ENCODE results near the gene PALM. TPM values are rescaled to one million over a fixed set of nuclear protein-coding genes. Genes with fewer than 3 reads are reported as not detected.

PALM gene
- polyA plus RNA-seq, 1 donor = 29.2 TPM

DNA sequence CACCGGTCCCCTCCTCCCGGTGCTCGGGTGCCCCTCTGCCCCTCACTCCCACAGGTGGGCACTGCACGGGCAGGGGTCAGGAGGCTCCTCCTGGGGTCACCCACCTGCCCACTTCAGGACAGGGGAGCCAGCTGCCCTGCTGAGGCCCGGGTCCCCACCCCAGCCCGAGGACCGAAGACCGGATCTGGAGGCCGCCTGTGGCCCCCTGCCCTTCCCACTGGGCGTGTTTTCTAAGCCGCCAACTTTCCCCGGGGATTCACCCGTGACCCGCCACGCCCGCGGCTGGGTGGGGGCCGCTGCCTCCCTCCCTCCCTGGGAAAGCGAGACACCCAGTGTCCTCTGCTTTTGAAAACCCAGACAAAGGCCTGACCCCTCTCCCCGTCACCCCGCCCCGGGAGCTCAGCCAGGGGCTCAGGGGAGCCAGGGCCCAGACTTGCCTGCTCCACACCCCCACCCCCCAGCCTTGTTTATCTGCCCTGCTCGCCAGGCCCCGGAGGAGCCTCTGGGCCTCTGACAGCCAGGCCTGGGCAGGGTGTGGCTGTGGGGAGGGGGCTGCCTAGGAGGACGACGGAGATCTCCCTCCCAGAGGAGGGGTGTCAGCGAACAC, 1.3 kb downstream of the PALM start:
- peak overlapping the region; percentile 17 for H3K27ac ChIP-seq (ENCODE audit: low read length)

DNA sequence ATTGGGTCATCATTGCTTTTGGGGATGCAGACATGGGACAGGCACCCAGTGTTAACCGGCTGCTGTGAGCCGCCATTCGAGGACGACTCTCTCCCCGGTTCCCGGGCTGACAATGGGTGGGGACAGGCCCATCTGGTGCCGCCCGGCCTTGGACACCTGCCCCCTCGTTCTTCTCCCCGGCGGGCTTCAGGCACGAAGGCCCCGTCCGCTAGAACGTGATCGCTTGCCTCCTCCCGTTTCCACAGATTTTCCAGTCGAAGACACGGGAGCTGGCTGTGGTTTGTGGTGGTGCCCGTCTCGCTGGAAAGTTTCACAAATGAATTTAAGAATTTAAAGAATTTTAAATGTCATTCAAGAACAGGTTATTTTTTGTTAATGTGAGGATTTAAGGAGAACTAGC, 2.0 kb downstream of the PALM start:
- no peaks in the 10 kb centered on the region for H3K27me3 ChIP-seq (ENCODE audit: control insufficient read depth, insufficient read depth, low read length)
- no peak overlapping the region for H3K4me3 ChIP-seq (ENCODE audit: low read length)
- H3K36me3 ChIP-seq (ENCODE audit: control insufficient read depth, insufficient read depth, low read length) = peaks cover 3% of the 10 kb centered on the region
- H3K9me3 ChIP-seq (ENCODE audit: control insufficient read depth, low read depth, low read length) = peaks cover 8% of the 10 kb centered on the region
- WGBS (ENCODE audit: insufficient coverage, low lambda C conversion rate) = no CpG with 5 or more reads among the region's 21 CpGs
- H3K4me1 ChIP-seq (ENCODE audit: control insufficient read depth, insufficient read depth, low read length) = peaks cover 17% of the 10 kb centered on the region
- no peak overlapping the region for H3K27ac ChIP-seq (ENCODE audit: low read length)
- DNase-seq = no peak

More for the DNA sequence above, 1.3 kb downstream of the PALM start:
- DNase-seq = peak in 1 of 2 donors; percentile 50
- WGBS (ENCODE audit: insufficient coverage, low lambda C conversion rate) = no CpG with 5 or more reads among the region's 27 CpGs
- H3K36me3 ChIP-seq (ENCODE audit: control insufficient read depth, insufficient read depth, low read length) = no peaks in the 10 kb centered on the region
- H3K27me3 ChIP-seq (ENCODE audit: control insufficient read depth, insufficient read depth, low read length) = no peaks in the 10 kb centered on the region
- peak overlapping the region; percentile 58 for H3K4me3 ChIP-seq (ENCODE audit: low read length)
- H3K9me3 ChIP-seq (ENCODE audit: control insufficient read depth, low read depth, low read length) = peaks cover 4% of the 10 kb centered on the region
- H3K4me1 ChIP-seq (ENCODE audit: control insufficient read depth, insufficient read depth, low read length) = peaks cover 17% of the 10 kb centered on the region

DNA sequence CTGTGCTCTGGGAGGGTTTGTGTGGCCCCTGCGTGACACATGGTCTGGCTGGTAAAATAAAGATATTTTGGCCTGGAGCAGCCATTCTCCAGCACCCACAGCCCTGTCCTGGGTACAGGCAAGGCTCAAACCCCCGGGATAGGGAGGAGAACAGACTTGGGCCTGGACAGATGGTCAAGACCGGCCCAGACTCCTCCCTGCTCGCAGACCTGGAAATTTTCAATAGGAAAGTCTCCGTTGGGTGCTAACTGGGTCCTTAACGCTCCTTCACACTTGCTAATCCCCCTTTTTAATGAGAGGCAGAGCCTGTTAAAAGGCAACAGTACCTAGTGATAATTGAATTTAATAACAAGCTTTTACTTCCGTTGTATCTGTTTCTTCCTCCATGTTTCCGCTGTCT, 2.5 kb downstream of the PALM start:
- Histone ChIP-seq H3K27ac (ENCODE audit: low read length) (no peak overlapping the region), H3K27me3 (ENCODE audit: control insufficient read depth, insufficient read depth, low read length) (no peaks in the 10 kb centered on the region)

DNA sequence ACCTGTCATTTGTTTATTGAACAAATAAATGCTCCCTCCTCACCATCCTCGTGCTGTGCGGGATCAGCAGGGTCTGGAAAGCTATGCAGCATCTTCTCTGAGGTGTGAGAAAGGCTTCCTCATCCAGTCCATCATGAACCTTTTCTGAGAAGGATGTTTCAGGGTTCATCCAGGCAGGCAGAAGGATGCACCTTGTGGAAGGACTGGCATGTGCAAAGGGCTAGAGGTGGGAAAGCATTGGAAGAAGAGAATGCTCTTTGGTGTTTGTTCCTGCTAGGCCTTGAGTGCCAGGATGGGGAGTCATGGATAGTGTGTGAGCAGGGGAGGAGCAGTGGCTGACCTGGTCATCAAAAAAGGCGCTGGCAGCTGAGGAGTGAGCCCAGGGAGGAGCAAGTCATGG, 6.6 kb downstream of the PALM start:
- no CpG with 5 or more reads among the region's 3 CpGs for WGBS (ENCODE audit: insufficient coverage, low lambda C conversion rate)
- Histone ChIP-seq H3K4me3 (ENCODE audit: low read length) (no peak overlapping the region), H3K27ac (ENCODE audit: low read length) (no peak overlapping the region), H3K4me1 (ENCODE audit: control insufficient read depth, insufficient read depth, low read length) (peaks cover 16% of the 10 kb centered on the region), H3K9me3 (ENCODE audit: control insufficient read depth, low read depth, low read length) (peaks cover 11% of the 10 kb centered on the region), H3K27me3 (ENCODE audit: control insufficient read depth, insufficient read depth, low read length) (peaks cover 9% of the 10 kb centered on the region), H3K36me3 (ENCODE audit: control insufficient read depth, insufficient read depth, low read length) (peaks cover 3% of the 10 kb centered on the region)
- DNase-seq = no peak

More for the DNA sequence above, 2.5 kb downstream of the PALM start:
- Histone ChIP-seq H3K4me3 (ENCODE audit: low read length) (no peak overlapping the region), H3K4me1 (ENCODE audit: control insufficient read depth, insufficient read depth, low read length) (peaks cover 17% of the 10 kb centered on the region), H3K36me3 (ENCODE audit: control insufficient read depth, insufficient read depth, low read length) (peaks cover 3% of the 10 kb centered on the region), H3K9me3 (ENCODE audit: control insufficient read depth, low read depth, low read length) (peaks cover 10% of the 10 kb centered on the region)
- DNase-seq = no peak
- 100% methylated on average over 2 of the region's 8 CpGs for WGBS (ENCODE audit: insufficient coverage, low lambda C conversion rate)

DNA sequence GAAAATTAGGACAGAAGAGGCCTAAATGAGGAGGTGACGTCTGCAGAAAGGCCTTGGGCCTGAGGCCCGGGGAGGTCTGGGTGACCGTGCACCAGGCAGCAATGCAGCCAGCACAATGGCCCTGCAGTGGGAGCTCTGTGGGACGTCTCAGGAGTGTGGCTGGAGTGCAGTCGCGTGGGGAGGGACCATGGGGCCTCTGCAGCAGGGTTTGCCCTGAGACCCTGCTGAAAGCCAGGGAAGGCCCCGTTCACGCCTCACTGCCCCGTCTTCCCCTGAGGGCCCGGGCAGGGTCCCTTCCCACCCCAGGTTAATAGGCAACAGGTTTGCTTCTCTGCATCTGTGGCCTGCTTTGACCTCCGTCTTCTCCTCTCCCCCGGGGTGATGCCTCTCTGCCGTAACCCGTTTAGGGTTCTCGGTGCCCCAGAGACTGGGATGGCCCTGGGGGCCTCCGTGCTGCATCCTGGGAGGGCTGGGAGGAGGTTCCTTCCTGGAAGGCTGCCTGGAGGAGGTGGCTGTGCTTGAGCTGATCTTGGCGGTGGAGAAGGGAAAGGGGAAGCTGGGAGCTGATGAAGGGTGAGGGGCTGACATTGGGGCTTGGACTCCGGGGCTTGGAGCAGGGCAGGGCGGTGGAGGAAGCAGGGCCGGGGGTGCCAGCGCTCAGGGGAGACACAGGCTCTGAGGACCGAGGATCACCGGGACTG, 9.7 kb downstream of the PALM start:
- Histone ChIP-seq H3K36me3 (ENCODE audit: control insufficient read depth, insufficient read depth, low read length) (peaks cover 3% of the 10 kb centered on the region), H3K27me3 (ENCODE audit: control insufficient read depth, insufficient read depth, low read length) (peaks cover 13% of the 10 kb centered on the region), H3K9me3 (ENCODE audit: control insufficient read depth, low read depth, low read length) (peaks cover 11% of the 10 kb centered on the region), H3K4me3 (ENCODE audit: low read length) (no peak overlapping the region), H3K27ac (ENCODE audit: low read length) (no peak overlapping the region), H3K4me1 (ENCODE audit: control insufficient read depth, insufficient read depth, low read length) (peaks cover 20% of the 10 kb centered on the region)
- no CpG with 5 or more reads among the region's 23 CpGs for WGBS (ENCODE audit: insufficient coverage, low lambda C conversion rate)
- DNase-seq = no peak

DNA sequence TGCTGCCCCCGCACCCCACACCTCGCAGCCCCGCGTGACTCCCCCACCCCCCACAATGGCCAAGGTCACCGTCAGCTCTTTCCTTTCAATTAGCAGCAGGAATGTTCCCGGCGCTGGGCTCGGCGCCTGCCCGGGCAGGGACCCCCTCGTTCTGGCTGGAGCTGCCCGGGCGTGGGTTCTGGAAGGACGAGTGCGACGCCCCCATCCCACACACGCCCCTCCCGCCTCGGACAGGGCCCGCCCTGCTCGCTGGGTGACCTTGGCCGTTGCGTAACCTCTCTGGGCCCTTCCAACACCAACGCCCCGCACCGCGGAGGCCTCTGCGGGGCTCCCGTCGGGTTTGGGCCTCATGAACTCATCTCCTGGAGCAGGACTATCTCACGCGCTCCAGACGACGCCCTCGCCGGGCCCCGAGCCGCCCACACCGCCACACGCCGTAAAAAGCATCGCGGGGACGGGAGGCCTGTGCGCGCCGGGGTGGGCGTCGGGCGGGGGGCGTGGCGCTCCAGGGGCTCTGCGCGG, 10.3 kb downstream of the PALM start:
- H3K4me1 ChIP-seq (ENCODE audit: control insufficient read depth, insufficient read depth, low read length) = peaks cover 20% of the 10 kb centered on the region
- H3K9me3 ChIP-seq (ENCODE audit: control insufficient read depth, low read depth, low read length) = peaks cover 11% of the 10 kb centered on the region
- H3K36me3 ChIP-seq (ENCODE audit: control insufficient read depth, insufficient read depth, low read length) = peaks cover 3% of the 10 kb centered on the region
- peak; percentile 51 to 71 for DNase-seq
- H3K27me3 ChIP-seq (ENCODE audit: control insufficient read depth, insufficient read depth, low read length) = peaks cover 13% of the 10 kb centered on the region
- no peak overlapping the region for H3K4me3 ChIP-seq (ENCODE audit: low read length)
- WGBS (ENCODE audit: insufficient coverage, low lambda C conversion rate) = no CpG with 5 or more reads among the region's 54 CpGs
- no peak overlapping the region for H3K27ac ChIP-seq (ENCODE audit: low read length)

DNA sequence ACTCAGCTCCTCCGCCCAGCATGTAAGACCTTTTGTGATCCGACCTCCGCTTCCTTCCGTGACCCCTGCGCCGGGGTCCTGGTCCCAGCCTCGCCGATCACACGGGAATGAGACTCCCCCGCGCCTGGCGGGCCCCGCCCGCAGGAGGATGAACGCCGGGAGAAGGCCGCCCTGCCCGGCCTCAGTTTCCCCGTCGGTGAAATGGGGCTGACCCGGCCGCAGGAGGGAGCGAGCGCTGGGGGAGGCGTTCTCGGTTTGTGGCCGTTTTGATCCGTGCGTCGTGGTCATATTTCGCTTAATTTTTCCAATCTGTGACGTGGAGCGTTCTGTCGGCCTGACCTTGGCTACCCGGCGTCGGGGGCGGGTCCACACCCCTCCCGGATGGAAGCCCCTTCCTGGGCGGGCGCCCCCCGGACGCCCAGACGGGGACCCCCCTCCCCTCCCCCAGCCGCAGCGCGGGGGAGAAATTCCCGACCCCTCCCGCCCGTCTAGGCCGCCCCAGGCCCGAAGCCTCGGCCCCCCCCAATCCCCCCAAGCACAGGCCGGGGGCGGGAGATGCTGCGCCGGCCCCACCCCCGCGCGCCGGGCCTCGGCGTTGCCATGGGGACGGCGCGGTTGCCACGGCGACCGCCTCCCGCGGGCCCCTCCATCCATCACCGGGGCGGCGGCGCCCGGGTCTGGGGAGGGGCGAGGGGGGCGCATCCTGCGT, 11.1 kb downstream of the PALM start:
- H3K27ac ChIP-seq (ENCODE audit: low read length) = no peak overlapping the region
- H3K36me3 ChIP-seq (ENCODE audit: control insufficient read depth, insufficient read depth, low read length) = peaks cover 3% of the 10 kb centered on the region
- H3K4me1 ChIP-seq (ENCODE audit: control insufficient read depth, insufficient read depth, low read length) = peaks cover 20% of the 10 kb centered on the region
- H3K9me3 ChIP-seq (ENCODE audit: control insufficient read depth, low read depth, low read length) = peaks cover 11% of the 10 kb centered on the region
- peak overlapping the region; percentile 4 for H3K4me3 ChIP-seq (ENCODE audit: low read length)
- no CpG with 5 or more reads among the region's 79 CpGs for WGBS (ENCODE audit: insufficient coverage, low lambda C conversion rate)
- H3K27me3 ChIP-seq (ENCODE audit: control insufficient read depth, insufficient read depth, low read length) = peaks cover 13% of the 10 kb centered on the region
- no peak for DNase-seq

DNA sequence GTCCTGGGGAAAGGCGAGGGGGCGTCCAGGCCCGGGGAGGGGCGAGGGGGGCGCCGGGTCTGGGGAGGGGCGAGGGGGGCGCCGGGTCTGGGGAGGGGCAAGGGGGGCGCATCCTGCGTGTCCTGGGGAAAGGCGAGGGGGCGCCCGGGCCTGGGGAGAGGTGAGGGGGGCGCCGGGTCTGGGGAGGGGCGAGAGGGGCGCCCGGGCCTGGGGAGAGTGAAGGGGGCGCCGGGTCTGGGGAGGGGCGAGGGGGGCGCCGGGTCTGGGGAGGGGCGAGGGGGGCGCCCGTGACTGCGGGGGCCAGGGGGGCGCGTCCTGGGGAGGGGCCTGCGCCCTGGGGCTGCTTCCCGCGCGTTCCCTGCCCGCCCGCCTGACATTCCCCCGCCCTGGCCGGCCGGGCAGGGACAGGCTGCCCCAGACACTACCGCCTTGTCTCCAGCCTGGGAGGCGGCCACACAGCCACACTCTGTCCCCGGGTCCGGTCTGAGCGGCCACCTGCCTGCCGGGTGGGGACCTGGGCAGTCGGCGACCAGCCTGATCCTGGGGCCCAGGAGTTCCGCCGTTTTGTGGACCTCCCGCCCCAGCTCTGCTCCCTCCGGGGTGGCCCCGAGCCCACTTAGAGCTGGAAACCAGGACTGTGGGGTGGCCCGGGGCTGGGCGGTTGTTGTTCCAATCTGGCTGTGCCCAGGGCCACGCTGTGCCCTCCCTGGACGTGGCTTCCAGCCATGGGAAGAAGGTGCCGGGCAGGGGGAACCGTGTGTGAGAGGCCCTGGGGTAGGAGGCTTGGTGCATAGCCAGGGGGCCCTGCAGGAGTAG, 11.8 kb downstream of the PALM start:
- no CpG with 5 or more reads among the region's 58 CpGs for WGBS (ENCODE audit: insufficient coverage, low lambda C conversion rate)
- Histone ChIP-seq H3K27ac (ENCODE audit: low read length) (no peak overlapping the region), H3K27me3 (ENCODE audit: control insufficient read depth, insufficient read depth, low read length) (peaks cover 13% of the 10 kb centered on the region), H3K36me3 (ENCODE audit: control insufficient read depth, insufficient read depth, low read length) (no peaks in the 10 kb centered on the region), H3K9me3 (ENCODE audit: control insufficient read depth, low read depth, low read length) (peaks cover 10% of the 10 kb centered on the region), H3K4me1 (ENCODE audit: control insufficient read depth, insufficient read depth, low read length) (peaks cover 20% of the 10 kb centered on the region), H3K4me3 (ENCODE audit: low read length) (no peak overlapping the region)
- no peak for DNase-seq

DNA sequence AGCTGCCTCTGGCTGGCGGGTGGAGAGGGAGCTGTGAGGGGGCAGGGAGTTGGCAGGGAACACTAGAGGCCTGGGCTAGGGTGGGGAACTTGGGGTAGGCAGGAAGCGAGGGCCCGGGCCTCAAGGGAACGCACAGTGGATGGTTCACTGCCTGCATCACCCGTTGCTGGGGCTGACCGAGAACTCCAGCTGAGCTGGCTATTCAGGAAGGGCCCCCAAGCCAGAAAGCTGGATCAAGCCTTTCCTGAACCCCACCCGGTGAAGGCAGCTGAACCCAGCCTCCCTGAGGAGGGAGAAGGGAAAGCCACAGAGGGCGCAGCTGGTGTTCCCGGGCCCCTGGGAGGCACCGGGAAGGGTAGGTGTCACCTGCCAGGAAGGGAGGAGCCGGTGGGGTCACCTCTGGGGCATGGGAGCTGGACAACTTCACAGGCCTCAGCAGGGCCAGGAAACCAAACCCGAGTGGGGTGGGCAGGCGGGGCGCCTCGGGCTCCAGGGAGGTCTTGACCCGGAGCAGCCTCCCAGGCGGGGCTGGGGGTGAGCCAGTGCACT, 13.9 kb downstream of the PALM start:
- no peak overlapping the region for H3K27ac ChIP-seq (ENCODE audit: low read length)
- H3K4me3 ChIP-seq (ENCODE audit: low read length) = no peak overlapping the region
- no CpG with 5 or more reads among the region's 17 CpGs for whole genome bisulfite sequencing (ENCODE audit: insufficient coverage, low lambda C conversion rate)
- H3K27me3 ChIP-seq (ENCODE audit: control insufficient read depth, insufficient read depth, low read length) = peaks cover 13% of the 10 kb centered on the region
- peaks cover 3% of the 10 kb centered on the region for H3K36me3 ChIP-seq (ENCODE audit: control insufficient read depth, insufficient read depth, low read length)
- DNase-seq = no peak
- peaks cover 20% of the 10 kb centered on the region for H3K4me1 ChIP-seq (ENCODE audit: control insufficient read depth, insufficient read depth, low read length)
- H3K9me3 ChIP-seq (ENCODE audit: control insufficient read depth, low read depth, low read length) = peaks cover 6% of the 10 kb centered on the region
